Jurkat, Clone E6-1 (cell line): ENCODE results near the gene TRMU.

Source experiments
- DNase-seq: peaks from one replicate; pipeline ENCODE4 v3.0.0-alpha.2; 2011; ENCODE audit warnings: low read depth, low spot score
- H3K4me3 ChIP-seq: 2 replicates; pipeline ENCODE4 v1.5.1; 2011; ENCODE audit warnings: mild to moderate bottlenecking, low read length, control low read depth, moderate library complexity

TRMU gene

GRCh38 chr22:46376908-46377524 lies 41.5 kb downstream of the TRMU start:
- no peak overlapping the region for H3K4me3 ChIP-seq
- no peak for DNase-seq

DNA sequence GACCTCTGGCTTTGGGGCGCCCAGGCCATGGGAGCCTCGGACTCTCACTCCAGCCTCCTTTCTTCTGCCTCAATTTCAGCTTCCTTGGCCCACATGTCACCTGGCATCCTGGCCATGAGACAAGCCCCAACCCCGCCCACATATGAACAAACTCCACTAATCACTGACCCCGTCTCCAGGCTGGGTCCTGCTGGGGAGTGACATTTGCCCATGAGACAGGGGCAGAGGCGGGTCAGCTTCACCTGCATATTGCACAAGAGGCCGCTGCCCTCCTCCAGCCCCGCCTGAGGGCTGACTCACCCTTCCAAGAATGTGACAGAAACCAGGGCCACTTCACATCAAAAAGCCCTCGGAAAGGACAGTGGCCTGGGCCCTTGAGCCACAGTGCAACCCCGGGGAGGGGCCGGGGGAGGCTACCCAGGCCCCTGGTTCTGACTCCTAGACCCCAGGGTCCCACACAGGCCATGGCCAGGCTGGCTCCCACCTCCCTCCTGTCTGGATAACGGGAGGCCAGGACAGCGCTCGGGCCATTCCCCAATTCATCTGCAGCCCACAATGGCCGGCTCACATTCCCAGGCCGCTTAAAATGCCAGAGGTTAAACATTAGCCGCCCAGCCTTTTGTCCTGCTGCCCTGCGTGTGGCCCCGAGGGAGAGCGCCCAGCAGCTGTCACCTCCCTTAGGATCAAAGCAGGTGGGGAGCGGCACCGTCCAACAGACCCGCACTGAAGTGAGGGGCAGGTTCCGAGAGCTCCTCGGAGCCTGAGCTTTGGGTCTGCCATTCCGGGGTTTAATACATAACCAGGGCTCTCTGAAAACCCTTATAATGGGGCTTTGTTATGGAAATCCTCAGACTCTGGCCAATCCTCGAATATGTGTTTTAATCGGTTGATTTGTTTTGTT lies 42.3 kb downstream of the TRMU start:
- no peak for DNase-seq
- H3K4me3 ChIP-seq, result no peak overlapping the region

DNA sequence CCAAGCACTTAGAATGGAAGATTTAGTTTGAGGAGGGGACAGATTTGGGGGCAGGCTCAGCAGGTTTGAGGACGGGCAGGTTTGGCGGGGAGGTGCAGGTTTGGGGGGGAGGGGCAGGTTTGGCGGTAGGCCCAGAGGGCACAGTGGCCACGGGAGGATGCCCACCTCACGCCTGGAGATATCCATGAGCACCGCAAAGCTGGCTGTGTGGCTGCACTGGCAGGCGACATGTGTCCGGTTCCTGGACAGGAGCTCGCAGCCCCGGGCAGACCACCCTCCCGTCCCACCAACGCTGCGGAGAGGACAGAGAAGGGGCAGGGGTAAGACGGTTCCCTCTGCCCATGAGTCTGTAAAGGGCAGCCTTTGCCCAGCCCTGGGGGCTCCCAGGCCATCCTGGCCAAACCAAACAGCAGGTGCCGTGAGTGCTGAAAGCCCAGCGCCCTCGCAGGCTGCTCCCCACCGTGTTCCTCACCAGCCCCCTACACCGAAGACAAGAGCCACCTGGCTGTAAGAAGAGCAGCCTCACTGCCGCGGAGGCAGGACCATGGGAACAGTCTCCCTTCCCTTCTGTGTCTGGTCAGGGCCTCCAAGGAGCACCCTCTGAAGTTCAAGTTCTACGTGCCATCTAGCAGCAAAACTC lies 43.0 kb downstream of the TRMU start:
- H3K4me3 ChIP-seq, result no peak overlapping the region
- no peak for DNase-seq

GRCh38 chr22:46379066-46379930 lies 43.8 kb downstream of the TRMU start:
- no peak for DNase-seq
- no peak overlapping the region for H3K4me3 ChIP-seq

- no peak overlapping the region for H3K4me3 ChIP-seq
- no peak for DNase-seq
These were observed 44.6 kb downstream of the TRMU start for GRCh38 chr22:46380069-46380468.

GRCh38 chr22:46380581-46380980 lies 45.1 kb downstream of the TRMU start:
- DNase-seq, result no peak

GRCh38 chr22:46381142-46381541 lies 45.6 kb downstream of the TRMU start:
- no peak for DNase-seq
- no peak overlapping the region for H3K4me3 ChIP-seq

More at GRCh38 chr22:46380581-46380980, 45.1 kb downstream of the TRMU start:
- H3K4me3 ChIP-seq, result no peak overlapping the region

GRCh38 chr22:46381731-46382130 lies 46.2 kb downstream of the TRMU start:
- no peak for DNase-seq
- no peak overlapping the region for H3K4me3 ChIP-seq

- DNase-seq, result no peak
- no peak overlapping the region for H3K4me3 ChIP-seq
These were observed 47.0 kb downstream of the TRMU start for GRCh38 chr22:46382524-46382923.

DNA sequence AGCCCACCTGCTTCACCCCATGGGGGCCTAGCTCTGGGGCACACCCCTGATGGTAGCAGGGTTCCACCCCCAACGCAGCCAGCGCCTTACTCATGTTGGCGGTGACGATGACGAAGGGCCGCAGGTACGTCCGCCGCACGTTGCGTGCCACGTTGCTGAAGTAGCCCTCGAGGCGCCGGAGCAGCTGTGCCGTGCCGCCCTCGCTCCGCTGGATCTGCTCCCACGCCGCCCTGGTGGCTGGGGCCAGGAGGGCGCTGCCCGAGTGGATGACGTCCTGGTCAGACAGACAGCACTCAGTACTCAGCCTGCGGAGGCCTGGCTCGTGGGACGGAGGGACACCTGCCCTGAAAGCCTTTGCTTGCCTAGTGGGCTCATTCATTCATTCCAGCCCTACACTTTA lies 50.8 kb downstream of the TRMU start:
- DNase-seq, result no peak
- no peak overlapping the region for H3K4me3 ChIP-seq

DNA sequence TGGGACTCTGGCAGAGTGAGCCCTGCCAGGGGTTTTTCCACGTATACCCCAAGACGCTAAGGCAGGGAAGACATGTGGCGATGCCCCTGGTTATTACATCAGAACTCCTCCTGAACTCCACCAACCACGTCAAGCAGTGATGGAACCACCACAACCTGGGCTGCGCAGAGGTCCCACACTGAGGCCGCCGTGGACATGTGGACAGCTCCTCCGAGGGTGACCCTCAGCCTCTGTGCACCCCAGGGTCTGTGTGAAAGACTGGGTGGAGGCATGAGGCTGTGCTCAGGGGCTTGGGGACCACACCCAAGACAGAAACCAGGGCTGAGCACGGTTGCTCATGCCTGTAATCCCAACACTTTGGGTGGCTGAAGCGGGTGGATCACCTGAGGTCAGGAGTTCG lies 52.2 kb downstream of the TRMU start:
- no peak for DNase-seq
- no peak overlapping the region for H3K4me3 ChIP-seq

GRCh38 chr22:46388647-46389046 lies 53.1 kb downstream of the TRMU start:
- no peak overlapping the region for H3K4me3 ChIP-seq
- DNase-seq, result no peak

DNA sequence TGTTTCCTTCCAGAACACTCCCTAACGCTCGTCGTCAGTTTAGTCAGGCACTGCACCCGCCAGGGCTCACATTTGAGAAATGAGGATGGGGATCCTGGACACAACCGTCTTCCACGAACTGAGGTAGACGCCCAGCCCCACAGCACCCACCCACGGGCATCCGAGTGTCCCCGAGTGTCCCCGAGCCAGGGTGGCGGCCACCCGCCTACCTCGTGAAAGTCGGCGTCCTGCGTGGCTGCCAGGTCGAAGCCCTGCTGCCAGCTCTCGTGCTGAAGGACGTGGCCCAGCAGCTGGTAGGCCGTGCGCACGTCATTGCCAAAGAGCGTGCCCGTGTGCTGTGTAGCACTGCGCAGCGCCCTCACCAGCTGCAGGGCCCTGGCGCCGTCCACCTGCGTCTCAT lies 53.6 kb downstream of the TRMU start:
- no peak overlapping the region for H3K4me3 ChIP-seq
- no peak for DNase-seq

DNA sequence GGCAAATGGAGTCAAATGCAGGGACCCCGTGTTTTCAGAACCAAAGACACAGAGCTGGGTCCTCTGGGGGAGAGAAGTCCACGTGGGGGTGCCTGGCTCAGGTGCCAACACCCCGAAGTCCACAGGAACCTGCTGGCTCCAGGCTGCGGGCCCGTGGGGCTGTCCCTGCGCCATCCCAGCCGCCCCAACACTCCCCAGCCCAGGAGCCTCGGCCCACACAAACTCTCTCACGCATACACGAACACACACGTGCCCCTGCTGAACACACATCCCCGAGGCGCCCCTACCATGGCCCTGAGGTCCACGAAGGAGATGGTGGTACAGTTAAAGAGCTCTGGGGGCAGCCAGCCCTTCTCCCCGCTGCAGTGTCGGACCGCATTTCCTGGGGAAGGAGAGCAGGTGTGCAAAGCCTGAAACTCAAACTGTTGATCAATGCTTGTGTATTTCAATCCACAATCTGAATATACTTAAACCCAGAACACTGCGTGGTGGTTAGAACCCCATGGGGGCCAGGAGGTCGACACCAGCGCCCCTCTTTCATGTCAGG lies 54.7 kb downstream of the TRMU start:
- no peak overlapping the region for H3K4me3 ChIP-seq
- no peak for DNase-seq

DNA sequence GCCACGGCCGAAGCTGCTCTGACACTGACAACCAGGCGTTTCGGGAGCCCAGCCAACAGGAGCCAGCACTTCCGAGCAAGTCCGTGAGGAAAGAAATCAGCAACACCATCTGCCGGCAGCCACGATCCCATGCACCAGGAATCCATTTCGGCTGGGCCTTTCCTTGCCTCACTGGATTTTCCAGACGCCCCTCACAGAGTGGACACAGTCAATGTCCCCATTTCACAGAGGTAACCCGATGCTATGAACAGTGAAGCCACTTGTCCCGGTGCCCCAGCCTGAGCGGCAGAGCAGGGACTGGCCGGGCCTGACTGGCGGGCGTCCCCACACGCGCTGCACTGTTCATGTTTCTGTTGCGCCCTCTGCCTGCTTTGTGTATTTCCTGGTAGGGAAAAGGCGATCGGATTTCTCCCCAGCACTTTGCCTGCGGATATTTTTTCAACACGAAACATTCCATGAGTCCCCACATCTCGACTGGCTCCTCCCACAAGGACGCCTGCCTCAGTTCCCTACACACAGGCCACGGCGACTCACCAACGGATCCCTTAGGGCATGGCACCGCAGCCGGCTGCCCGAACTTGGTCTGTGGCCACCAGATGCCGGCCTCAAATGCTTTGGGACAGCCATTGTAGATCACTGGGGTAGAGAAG lies 55.3 kb downstream of the TRMU start:
- H3K4me3 ChIP-seq, result no peak overlapping the region
- DNase-seq, result no peak

DNA sequence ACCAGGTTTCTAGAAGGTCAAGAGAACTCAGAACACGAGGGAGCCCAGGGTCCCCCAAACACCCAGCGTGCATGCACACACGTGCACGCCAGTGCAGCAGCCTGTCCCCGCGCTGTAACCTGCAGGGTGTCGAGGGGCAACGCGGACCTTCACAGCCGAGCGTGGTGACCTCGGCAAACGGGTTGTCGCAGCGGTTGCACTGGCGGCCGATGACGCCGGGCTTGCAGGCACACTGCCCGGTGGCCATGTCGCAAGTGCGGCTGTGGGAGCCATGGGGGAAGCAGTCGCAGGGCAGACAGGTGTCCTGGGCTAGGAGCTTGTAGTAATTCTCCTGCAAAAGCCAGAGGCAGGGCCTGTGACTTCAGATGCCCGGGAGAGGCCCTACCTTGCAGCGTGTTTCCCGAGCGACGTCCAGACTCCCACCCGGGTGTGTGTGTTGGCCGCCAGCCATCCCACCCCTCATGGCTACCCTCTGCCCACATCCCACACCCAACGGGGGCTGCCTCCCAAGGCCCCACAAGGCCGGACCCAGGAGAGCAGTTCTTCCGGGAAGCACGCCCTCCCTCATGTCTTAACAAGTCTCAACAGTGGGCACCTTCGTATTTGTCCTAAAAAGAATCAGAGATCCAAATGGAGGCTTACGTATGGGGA lies 56.1 kb downstream of the TRMU start:
- H3K4me3 ChIP-seq, result no peak overlapping the region
- no peak for DNase-seq

DNA sequence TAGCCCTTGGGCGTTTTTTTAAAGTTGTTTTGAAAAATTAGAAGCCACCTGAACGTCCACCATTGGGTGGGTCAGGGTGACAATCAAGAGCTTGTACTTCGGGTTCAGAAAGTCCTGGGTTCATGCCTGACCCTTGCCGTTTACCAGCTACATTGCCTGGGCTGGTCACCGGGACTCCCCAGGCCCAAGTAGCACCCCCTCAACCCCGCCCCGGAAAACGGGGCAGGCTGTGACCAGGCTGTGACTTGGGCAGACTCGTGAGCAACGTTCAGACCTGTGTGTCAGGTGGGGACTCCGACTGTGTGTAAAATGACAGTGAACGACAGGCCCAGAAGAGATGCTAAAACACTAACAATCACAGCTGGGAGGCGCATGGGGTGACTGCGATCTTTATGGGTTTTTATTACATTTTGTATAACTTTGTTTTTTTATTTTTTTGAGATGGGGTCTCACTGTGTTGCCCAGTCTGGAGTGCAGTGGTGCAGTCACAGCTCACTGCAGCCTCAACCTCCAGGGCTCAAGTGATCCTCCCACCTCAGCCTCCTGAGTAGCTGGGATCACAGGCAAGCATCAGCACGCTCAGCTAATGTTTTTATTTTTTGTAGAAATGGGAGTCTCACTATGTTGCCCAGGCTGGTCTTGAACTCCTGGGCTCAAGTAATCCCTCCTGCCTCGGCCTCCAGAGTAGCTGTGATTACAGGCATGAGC lies 56.8 kb downstream of the TRMU start:
- no peak overlapping the region for H3K4me3 ChIP-seq
- DNase-seq, result no peak

GRCh38 chr22:46393873-46394272 lies 58.4 kb downstream of the TRMU start:
- H3K4me3 ChIP-seq, result no peak overlapping the region
- peak; percentile 65 for DNase-seq
